IPS DF 6.9 (cell line): Measurements from ENCODE around the gene ROS1.
A peak's percentile ranks its signal among the peaks of the same experiment; 100 is the strongest.

ENCODE experiments used
- DNase-seq: peaks from one replicate; pipeline ENCODE4 v3.0.0-alpha.2; 2013; ENCODE audit warnings: low read depth, low spot score
- H3K27ac ChIP-seq: one replicate; pipeline ENCODE4 v1.5.1; 2013; ENCODE audit warnings: low read length, control low read depth
- H3K27me3 ChIP-seq: 2 replicates; pipeline ENCODE4 v1.6.1; 2013; ENCODE audit warnings: mild to moderate bottlenecking, low read length; ENCODE audit not compliant: control insufficient read depth, insufficient read depth
- H3K36me3 ChIP-seq: 2 replicates; pipeline ENCODE4 v1.6.1; 2013; ENCODE audit warnings: low read length; ENCODE audit not compliant: control insufficient read depth, insufficient read depth
- H3K4me1 ChIP-seq: 2 replicates; pipeline ENCODE4 v1.6.1; 2013; ENCODE audit warnings: low read length; ENCODE audit not compliant: control insufficient read depth, insufficient read depth
- H3K4me3 ChIP-seq: 2 replicates; pipeline ENCODE4 v1.5.1; 2013; ENCODE audit warnings: mild to moderate bottlenecking, low read length
- H3K9me3 ChIP-seq: 2 replicates; pipeline ENCODE4 v1.6.1; 2013; ENCODE audit warnings: low read length, inconsistent platforms; ENCODE audit not compliant: control insufficient read depth, insufficient read depth
- WGBS: extraction: QIAGEN DNeasy Blood & Tissue Kit; methylation state at CpG from one replicate; pipeline ENCODE4 v1.1.7; 2013; ENCODE audit warnings: mixed read lengths, missing lambda C conversion rate; ENCODE audit not compliant: insufficient read length, insufficient coverage; 5-methylcytosine and 5-hydroxymethylcytosine counted together

The ROS1 gene

DNA sequence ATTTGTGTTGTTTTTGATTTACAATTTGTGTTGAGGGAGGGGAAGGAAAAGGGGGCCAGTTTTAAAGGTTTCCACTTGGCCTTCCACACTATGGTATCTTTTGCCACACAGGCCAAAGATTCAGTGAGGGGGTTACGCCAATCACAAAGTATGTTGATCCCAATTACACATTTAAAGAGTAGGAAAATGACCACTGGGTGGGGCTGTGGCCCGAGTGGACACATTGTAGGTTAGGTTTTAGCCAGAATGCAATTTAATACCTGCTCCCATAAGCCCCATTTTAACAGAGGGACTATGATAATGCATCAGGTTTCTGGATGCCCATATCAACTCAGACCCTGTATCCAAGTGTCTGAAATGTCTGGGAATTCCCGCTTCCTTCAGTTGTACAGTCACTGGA is 144.8 kb downstream of the ROS1 start:
- Histone ChIP-seq H3K4me1 (no peaks in the 10 kb centered on the region), H3K27me3 (no peaks in the 10 kb centered on the region), H3K4me3 (no peak overlapping the region), H3K9me3 (no peaks in the 10 kb centered on the region), H3K36me3 (no peaks in the 10 kb centered on the region), H3K27ac (no peak overlapping the region)
- WGBS, result no CpG with 5 or more reads among the region's 3 CpGs
- DNase-seq, result no peak

DNA sequence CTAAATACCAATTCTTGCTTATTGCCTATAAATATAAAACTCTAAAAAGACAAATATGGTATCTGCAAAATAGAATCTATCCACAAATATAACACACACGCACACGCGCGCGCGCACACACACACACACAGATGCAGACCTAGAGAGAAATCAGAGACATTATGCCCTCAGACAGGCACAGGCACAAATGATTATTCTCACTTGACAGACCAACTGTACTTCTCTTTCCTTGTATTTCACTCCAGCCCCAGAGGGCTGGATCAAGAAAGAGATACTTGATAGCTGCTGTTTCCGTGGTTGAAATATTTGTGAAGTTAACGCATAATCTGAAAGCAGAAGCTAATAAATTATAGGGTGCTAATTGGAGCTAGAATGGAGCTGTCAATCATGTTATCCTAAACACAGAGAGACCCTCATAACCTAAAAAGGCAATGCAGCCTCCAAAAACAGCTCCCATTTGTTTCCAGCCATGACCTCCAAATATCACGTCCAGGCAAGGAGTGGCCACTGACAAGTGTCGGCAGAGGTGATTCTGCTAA is 148.9 kb downstream of the ROS1 start:
- Histone ChIP-seq H3K27ac (no peak overlapping the region), H3K4me3 (no peak overlapping the region), H3K9me3 (no peaks in the 10 kb centered on the region), H3K4me1 (no peaks in the 10 kb centered on the region), H3K36me3 (no peaks in the 10 kb centered on the region), H3K27me3 (peaks cover 6% of the 10 kb centered on the region; the same call in 1 of the 2 replicates)
- DNase-seq, result no peak
- WGBS, result no CpG with 5 or more reads among the region's 10 CpGs

DNA sequence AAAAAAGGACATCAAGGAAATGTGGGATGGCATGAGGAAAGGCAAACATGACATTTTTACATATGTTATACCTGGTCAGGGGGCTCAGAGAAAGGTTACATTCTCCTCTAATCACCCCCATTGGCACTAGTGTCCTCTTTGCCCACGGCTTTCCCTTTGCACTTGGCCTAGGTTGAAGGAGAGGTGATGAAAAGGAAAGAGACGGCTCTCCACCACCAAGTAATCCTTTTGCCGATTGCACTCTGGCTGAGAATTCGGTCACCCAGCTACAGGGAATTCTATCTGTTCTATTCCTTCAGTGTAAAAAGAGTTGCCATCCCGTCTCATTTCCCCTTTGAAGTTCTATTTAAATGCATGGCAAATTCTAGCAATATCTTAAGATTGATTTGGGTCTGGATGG is 150.0 kb downstream of the ROS1 start:
- no peaks in the 10 kb centered on the region for H3K4me1 ChIP-seq
- no peak for DNase-seq
- no peaks in the 10 kb centered on the region for H3K36me3 ChIP-seq
- WGBS, result no CpG with 5 or more reads among the region's 5 CpGs
- no peak overlapping the region for H3K4me3 ChIP-seq
- H3K9me3 ChIP-seq, result no peaks in the 10 kb centered on the region
- H3K27ac ChIP-seq, result no peak overlapping the region
- peaks cover 13% of the 10 kb centered on the region for H3K27me3 ChIP-seq

DNA sequence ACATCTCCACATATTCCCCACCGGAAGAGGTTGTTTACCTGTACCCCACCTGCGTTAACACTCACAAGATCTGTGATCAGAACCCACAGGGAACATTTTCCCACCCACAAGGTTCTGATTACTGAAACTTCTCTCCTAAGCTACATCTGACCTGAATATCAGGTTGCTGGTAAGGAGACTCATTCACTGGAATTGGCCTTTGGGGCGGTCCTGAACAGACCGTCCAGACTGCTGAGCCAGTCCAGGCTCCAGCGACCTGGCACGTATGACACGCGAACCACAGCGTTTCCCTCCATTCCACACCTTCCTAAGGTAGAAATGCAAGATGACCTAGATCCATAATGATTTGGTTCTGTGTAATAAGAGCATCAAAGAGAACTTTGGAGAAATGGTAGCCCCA is 150.5 kb downstream of the ROS1 start:
- no CpG with 5 or more reads among the region's 9 CpGs for WGBS
- peaks cover 16% of the 10 kb centered on the region for H3K27me3 ChIP-seq
- no peak for DNase-seq
- no peak overlapping the region for H3K4me3 ChIP-seq
- H3K27ac ChIP-seq, result no peak overlapping the region
- no peaks in the 10 kb centered on the region for H3K4me1 ChIP-seq
- no peaks in the 10 kb centered on the region for H3K9me3 ChIP-seq
- H3K36me3 ChIP-seq, result no peaks in the 10 kb centered on the region

DNA sequence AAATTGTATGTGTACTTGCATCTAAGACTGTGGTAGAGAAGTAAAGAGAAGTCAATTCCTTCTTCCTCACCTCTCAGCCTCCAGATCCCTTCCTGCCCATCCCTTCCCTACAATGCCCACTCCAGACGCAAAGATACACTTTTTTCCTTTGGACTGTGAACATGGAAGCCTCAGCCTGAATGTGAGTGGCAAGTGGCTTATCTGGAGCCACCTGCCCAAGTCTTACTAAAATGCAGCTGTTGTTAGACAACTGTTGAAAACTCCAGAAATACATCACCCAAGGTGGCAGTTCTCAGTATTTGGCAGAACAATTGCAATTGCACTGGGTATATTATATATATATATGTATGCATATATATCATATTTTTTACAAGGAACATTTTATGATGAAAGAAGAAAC is 152.9 kb downstream of the ROS1 start:
- Histone ChIP-seq H3K36me3 (no peaks in the 10 kb centered on the region), H3K27me3 (peaks cover 38% of the 10 kb centered on the region), H3K9me3 (no peaks in the 10 kb centered on the region), H3K27ac (no peak overlapping the region), H3K4me3 (no peak overlapping the region), H3K4me1 (no peaks in the 10 kb centered on the region)
- no CpG with 5 or more reads among the region's 1 CpG for WGBS
- no peak for DNase-seq

DNA sequence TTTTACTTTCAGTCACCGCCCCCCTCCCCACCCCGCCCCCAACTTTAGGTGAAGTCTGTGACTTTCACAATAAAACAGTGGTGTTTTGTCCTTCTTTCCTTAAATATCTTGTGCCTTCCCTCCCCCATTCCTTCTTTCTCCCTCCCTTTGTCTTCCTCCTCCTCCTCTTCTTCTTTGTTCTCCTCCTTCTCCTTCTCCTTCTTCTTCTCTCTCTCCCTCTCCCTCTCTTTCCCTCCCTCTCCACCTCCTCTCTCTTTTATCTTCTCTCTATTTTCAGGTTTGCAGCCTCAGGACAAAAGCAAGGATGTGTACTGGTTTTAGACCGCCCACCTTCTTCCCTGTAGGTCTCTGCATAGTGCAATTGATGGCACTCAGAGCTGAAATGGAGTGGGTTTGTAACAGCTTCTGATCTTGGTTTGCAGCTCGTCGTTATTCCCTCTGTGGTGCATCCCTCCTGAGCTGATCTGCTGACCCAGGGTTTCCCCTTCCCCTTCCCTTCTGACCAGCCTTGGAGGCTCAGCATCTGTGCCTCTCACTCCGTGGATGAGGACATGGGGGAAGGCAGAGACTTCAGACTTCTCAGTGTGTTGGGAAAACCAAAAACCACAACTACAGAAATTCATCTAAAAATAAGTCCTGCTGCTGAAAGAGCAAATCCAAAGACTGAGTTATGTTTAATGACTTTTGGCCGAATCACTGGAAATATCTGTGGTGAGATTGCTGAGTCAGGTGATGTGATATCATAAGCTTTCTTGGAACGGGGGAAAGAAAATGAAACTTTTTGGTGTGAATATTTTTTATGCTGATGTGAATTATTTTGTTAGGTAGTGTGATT is 153.5 kb downstream of the ROS1 start:
- 100% methylated on average over 1 of the region's 8 CpGs for WGBS
- Histone ChIP-seq H3K4me1 (no peaks in the 10 kb centered on the region), H3K27ac (no peak overlapping the region), H3K27me3 (peaks cover 43% of the 10 kb centered on the region), H3K9me3 (no peaks in the 10 kb centered on the region), H3K36me3 (no peaks in the 10 kb centered on the region), H3K4me3 (no peak overlapping the region)
- no peak for DNase-seq

DNA sequence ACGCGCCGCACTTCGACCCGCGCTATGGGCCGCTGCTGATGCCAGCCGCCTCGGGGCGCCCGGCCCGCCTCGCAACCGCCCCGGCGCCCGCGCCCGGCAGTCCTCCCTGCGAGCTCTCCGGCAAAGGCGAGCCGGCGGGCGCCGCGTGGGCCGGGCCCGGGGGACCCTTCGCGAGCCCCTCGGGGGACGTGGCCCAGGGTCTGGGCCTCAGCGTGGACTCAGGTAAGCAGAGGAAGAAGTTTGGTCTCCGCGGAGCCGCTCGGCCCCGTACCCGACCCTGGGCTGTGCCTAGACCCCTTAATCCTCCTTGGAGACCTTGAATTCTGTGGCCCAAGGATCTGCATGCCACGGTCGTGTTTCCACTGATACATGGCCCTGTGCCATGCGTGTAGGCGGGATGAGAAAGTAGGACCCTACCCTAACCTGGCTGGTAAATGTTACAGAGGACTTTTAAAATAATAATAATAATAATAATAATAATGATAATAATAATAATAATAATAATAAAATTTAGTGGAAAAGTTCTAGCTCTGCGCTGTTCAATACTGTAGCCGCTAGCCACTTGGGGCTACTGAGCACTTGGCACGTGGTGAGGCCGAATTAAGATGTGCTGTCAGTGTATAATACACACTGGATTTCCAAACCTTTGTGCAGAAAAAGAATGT is 154.8 kb downstream of the ROS1 start:
- no peaks in the 10 kb centered on the region for H3K9me3 ChIP-seq
- peak overlapping the region; percentile 54; the same call in 1 of the 2 replicates for H3K4me3 ChIP-seq
- no peak overlapping the region for H3K27ac ChIP-seq
- DNase-seq, result no peak
- H3K4me1 ChIP-seq, result no peaks in the 10 kb centered on the region
- no peaks in the 10 kb centered on the region for H3K36me3 ChIP-seq
- no CpG with 5 or more reads among the region's 48 CpGs for WGBS
- H3K27me3 ChIP-seq, result peaks cover 56% of the 10 kb centered on the region

DNA sequence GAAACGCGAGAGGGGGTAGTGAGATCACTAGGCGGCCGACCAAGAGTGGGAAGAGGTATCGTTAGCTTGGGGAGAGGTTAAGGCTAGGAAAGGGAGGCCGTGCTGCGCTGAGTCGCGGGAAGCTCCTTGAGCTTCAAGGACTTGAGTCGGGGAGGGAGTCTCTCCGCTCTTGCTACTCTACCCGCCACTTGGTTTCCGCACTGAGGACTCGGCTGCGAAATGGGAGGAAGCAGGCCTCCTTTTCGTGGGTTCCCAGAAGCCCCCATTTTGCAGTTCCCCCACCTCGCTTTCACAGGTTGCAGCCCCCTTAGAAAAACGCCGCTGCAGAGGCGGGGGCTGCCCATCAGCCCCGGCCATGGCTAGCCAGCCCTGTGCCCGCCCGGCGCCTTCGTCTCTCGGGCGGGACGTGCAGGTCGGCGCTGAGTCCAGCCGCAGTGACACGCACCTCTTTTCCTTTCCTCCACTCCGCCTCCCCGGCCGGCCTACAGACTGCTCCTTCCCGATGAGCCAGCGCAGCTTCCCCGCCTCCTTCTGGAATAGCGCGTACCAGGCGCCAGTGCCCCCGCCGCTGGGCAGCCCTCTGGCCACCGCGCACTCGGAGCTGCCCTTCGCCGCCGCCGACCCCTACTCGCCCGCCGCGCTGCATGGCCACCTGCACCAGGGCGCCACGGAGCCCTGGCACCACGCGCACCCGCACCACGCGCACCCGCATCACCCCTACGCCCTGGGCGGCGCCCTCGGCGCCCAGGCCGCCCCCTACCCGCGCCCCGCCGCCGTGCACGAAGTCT is 155.5 kb downstream of the ROS1 start:
- Histone ChIP-seq H3K36me3 (no peaks in the 10 kb centered on the region), H3K27ac (no peak overlapping the region), H3K27me3 (peaks cover 61% of the 10 kb centered on the region), H3K4me3 (peak overlapping the region; percentile 54; the same call in 1 of the 2 replicates), H3K9me3 (no peaks in the 10 kb centered on the region), H3K4me1 (no peaks in the 10 kb centered on the region)
- DNase-seq, result no peak
- no CpG with 5 or more reads among the region's 74 CpGs for WGBS

DNA sequence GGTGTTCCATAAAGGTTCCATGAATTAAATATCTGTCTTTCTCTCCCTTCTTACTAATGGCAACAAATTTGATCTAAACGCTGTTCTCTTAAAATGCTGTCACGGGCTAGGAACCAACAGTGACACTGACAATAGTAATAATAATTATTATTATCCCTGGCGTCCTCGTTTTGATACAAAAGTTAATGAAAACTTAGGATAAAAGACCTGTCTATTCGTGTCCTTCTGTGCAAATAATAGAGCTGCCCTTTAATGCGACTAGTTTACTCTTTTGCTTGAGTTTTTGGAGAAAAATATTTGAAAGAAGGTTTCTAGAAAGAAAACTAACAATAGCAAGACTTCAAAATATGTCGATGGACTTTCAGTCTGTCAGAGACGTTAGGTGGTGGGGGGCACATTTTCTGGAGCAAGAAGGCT is 156.1 kb downstream of the ROS1 start:
- no CpG with 5 or more reads among the region's 8 CpGs for WGBS
- H3K9me3 ChIP-seq, result no peaks in the 10 kb centered on the region
- no peaks in the 10 kb centered on the region for H3K4me1 ChIP-seq
- no peak overlapping the region; the same call in 1 of the 2 replicates for H3K4me3 ChIP-seq
- DNase-seq, result no peak
- H3K36me3 ChIP-seq, result no peaks in the 10 kb centered on the region
- peaks cover 66% of the 10 kb centered on the region for H3K27me3 ChIP-seq
- H3K27ac ChIP-seq, result no peak overlapping the region

DNA sequence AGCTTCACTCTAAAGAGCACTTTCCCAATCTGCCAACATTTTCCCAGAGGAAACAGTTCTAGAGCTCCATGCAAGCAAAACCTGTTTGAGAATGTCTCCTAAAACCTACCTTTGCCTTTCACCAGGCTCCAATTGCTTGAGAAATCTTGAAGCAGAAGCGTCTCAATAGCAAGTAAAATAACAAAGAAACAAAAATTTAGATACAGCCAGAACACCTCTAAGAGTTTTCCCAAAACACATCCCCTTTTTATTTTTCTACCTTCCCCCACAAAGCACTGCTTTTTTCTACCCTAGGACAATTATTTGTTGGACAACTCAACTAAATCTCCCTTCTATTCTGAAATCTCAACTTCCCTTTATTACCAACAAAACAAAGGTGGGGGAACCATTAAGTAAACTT is 156.8 kb downstream of the ROS1 start:
- no peak for DNase-seq
- H3K4me3 ChIP-seq, result no peak overlapping the region
- no peak overlapping the region for H3K27ac ChIP-seq
- no peaks in the 10 kb centered on the region for H3K36me3 ChIP-seq
- no peaks in the 10 kb centered on the region for H3K4me1 ChIP-seq
- H3K27me3 ChIP-seq, result peaks cover 74% of the 10 kb centered on the region
- WGBS, result no CpG with 5 or more reads among the region's 1 CpG
- H3K9me3 ChIP-seq, result no peaks in the 10 kb centered on the region
